NCI-H128 (cell line): ENCODE results near the gene ADAT3.
A peak's percentile ranks its signal among the peaks of the same experiment; 100 is the strongest.
"Not testable (repeated sequence)": the region's sequence is repeated elsewhere in the genome, so short reads cannot be mapped to it uniquely, and the experiment has no call there.

ENCODE experiments used
- DNase-seq: peaks from one replicate; lab custom pipeline; 2025; ENCODE audit not compliant: unreplicated experiment; lab: John Stamatoyannopoulos, UW

Gene ADAT3

GRCh38 chr19:1866693-1867348, 38.4 kb upstream of the ADAT3 start:
- no peak for DNase-seq

DNA sequence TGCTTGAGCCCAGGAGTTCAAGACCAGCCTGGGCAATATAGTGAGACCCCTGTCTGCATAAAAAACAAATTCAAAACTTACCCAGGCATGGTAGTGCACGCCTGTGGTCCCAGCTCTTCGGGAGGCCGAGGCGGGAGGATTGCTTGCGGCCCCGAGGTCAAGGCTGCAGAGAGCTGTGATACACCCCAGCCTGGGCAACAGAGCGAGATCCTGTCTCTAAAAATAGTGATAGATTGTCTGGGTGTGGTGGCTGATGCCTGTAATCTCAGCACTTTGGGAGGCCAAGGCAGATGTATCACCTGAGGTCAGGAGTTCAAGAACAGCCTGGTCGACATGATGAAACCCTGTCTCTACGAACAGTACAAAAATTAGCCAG, 37.9 kb upstream of the ADAT3 start:
- no peak for DNase-seq

DNA sequence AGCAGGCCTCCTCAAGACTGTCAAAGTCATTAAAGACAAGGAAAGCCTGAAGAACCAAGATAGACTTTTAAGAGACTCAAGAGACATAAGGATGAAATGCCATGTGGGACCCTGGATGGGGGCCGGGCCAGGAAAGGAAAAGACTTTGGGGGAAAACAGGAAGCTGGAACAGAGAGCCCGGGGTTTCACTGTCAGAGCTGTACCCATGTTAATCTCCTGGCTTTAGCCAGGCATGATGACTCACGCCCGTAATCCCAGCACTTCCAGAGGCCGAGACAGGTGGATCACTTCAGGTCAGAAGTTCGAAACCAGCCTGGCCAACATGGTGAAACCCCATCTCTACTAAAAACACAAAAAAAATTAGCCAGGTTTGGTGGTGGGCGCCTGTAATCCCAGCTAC, 36.2 kb upstream of the ADAT3 start:
- no peak for DNase-seq

- no peak for DNase-seq
These were observed 34.0 kb upstream of the ADAT3 start for GRCh38 chr19:1871140-1871597.

DNA sequence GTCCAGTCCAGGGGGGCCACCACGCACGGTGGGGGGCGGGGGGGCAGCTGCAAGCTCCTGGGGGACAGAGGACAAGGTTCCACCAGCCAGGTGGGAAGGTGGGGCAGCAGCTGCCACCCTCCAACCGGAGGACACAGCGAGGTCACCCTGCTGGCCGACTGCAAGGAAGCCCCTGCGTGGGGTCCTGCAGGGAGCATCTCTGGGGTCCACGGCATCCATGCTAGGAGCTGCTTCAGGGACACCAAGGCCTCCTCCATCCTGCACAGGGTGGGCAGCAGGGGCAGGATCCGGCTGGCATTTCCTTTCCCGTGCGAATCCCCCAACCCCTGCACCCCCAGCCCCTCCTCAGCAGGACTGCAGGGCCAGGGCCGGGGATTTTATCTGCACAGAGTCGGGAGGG, 33.6 kb upstream of the ADAT3 start:
- no peak for DNase-seq

DNA sequence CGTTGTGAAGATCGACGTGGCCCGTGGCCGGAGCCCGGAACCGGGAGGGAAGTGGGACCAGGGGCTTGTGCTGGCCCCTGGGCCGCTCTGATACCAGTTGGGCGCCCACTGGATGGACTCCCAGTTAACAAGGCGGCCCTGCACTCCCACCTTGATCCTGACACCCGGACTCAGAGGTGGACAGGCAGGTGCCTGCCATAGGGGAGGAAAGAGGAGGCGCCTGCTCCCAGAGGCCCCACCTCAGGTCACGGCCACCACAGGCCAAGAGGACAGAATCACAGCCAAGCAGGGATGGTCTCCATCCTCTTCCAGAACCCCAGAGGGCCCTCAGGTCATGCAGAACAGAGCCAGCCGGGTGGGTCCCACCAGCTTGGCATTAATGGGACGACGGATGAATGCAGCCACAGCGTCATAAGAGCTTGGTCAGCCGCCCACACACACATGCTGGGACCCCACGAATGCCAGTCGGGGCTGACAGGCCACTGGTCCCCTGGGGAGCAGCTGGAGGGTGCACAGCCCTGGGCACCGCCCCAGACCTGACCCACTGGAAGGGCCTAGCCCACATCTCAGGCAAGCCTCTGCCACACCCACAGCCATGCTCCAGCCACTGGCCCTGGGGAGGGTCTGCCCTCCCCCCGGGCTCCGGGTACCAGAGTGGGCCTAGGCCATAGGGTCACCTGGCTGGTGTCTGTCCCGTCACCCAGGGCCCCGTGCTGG, 32.2 kb upstream of the ADAT3 start:
- DNase-seq: no peak

- no peak for DNase-seq
These were observed 31.4 kb upstream of the ADAT3 start for GRCh38 chr19:1873524-1874473.

GRCh38 chr19:1874554-1875185, 30.5 kb upstream of the ADAT3 start:
- DNase-seq: no peak

DNA sequence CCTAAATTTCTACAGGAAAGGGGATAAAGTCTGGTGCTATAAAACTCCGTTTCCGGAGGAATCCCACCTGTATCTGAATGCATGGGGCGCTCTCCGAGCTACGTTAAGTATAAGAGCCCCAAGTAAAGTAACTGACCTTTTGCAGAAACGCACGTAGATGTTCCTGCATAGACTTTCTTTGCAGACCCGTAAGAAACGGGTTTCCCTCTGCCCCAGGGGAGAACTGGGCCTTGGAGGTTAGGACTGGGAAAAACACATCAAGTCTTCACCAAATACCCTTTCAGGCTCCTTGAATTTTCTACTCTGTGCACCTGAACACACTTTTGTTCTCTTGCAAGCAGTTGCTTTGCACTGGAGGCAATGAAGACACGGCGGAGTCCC, 29.9 kb upstream of the ADAT3 start:
- not testable (repeated sequence) for DNase-seq

GRCh38 chr19:1875646-1876495, 29.3 kb upstream of the ADAT3 start:
- peak; percentile 85 for DNase-seq

DNA sequence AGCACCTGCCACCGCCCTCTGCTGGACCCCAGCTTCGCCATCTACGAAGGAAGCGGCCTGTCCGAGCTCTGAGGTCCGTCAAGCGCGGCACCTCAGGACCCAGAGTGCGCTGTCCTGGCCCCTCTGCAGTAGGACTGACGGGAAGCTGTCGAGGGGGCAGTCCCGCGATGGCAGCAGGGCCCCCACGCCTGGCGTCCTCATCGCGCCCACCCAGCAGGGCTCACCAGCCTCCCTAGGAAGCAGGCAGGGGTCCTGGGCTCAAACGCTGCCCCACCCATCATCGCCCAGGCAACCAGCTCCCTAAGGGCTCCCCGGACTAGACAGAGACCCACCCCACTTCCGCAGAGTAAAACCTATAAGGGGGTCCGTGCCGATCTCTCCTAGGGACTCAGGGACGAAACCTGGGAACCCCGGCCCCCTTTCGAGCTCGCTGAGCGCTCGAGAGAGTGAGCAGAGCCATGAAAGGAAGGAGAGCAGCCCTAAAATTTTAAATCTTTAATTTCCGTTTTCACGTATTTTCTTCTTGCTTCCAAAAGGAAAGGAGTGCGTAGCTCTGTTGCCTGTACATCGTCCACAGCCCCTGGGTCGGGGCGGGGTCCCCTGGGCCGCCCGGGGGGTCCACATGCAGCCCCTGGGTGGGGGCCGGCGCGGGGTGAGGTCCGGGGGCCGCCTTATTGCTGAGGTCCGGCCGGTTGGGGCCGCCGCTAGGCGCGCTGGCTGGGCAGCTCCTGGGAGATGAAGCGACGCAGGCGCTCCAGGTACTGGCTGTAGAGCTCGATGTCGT, 28.5 kb upstream of the ADAT3 start:
- DNase-seq: not testable (repeated sequence)

DNA sequence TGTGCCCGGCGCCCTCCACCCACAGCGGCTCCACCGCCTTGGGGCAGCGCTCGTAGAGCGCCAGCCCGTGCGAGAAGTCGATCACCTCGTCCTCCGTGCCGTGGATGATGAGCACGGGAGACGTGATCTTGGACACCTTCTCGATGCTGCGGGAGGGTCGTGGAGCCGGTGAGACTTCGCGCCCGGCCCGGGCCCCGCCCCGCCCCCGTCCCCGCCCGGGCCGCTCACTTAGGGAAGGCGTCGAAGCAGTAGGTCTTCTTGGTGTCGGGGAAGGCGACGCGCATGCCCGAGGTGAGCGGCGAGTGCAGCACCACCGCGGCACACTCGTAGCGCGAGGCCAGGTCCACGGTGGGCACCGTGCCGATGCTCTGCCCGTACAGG, 27.9 kb upstream of the ADAT3 start:
- DNase-seq: not testable (repeated sequence)

- DNase-seq: not testable (repeated sequence)
These were observed 26.6 kb upstream of the ADAT3 start for GRCh38 chr19:1878583-1878982.

- not testable (repeated sequence) for DNase-seq
These were observed 25.2 kb upstream of the ADAT3 start for GRCh38 chr19:1879982-1880381.

DNA sequence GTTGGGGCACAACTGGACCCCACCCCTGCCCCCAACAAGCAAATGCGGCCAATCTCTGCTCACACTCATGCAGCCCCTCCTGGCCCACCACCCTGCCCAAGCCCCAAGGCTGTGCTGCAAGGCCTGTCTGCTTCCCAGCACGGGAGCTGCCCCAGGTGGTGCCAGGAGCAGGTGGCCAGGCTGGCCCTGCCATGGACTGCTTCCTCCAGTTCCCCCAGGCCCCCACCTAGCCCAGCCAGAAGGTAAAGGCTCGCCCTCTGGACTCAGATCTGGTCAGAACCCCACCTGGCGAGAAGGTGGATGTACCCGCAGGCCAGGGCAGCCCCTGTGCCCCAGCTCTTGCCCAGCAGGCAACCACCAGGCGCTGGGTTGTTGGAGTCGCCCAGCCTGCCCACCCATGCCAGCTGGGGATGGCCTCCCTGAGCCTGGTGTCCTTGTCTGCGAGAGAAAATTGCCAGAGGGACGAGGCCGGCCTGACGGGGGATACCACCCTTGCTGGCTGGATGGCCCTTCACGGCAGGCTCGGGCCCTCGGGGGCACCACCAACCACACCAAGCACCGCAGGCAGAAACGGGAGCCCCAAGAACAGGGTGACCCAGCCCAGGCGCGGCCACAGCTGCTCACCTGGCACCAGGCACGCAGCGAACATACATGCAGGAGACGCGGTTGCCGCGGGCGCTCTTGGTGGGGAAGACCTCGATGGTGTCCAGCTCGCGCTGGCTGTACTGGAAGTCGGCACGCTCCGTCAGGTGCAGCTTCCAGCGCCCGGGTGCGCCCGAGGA, 24.4 kb upstream of the ADAT3 start:
- DNase-seq: no peak

GRCh38 chr19:1881393-1882088, 23.7 kb upstream of the ADAT3 start:
- not testable (repeated sequence) for DNase-seq

GRCh38 chr19:1882089-1882785, 23.0 kb upstream of the ADAT3 start:
- DNase-seq: no peak
